ENCODE results near the gene ZEB1. TPM values are rescaled to one million over a fixed set of nuclear protein-coding genes. Genes with fewer than 3 reads are reported as not detected.

Gene ZEB1
- total RNA-seq (166 TPM), polyA plus RNA-seq (59.0 TPM)

DNA sequence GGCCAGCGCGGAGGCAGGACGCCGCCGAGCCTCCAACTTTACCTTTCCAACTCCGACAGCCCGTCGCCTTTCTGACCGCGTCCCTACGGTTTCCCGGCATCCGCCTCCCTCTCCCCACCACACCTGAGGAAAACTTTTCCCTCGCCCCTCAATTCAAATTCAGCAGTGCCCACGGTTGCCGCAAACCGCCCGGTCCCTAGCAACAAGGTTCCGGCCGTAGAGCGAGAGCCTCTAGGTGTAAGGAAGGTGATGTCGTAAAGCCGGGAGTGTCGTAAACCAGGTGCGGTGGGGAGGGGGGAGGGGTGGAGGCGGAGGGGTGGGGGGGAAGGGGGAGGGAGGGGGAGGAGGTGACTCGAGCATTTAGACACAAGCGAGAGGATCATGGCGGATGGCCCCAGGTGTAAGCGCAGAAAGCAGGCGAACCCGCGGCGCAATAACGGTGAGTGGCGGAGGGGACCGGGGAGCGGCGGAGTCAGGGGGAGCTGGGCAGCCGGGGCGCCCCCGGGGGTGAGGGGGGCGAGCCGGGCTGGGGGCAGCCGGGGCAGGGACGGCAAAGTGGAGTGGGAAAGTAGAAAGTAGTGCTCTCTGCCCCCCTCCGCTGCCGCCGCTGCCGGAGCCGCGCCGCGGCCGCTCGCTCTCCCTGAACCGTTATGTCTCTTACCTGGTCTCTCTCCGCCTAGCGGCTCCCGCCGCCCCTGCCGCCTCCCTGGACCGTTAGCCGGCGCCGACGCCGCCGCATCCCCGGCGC is at the start of gene ZEB1:
ZEB1 (plus strand) TSS at position 363 of the 748 bp plus-strand sequence; CDS start at position 382, 19 bp downstream.
- Histone ChIP-seq H3K36me3 (ENCODE audit: insufficient read depth) (no peaks in the 10 kb centered on the region), H3K4me3 (ENCODE audit: low read depth, low read length) (peak within 1 kb of the TSS; percentile 87), H3K27ac (ENCODE audit: low read depth) (peak within 1 kb of the TSS; percentile 95), H3K4me1 (ENCODE audit: insufficient read depth) (no peaks in the 10 kb centered on the region)
- DNase-seq (ENCODE audit: extremely low spot score) = peak; percentile 81
- WGBS = under 1% methylated on average over 71 of the region's 71 CpGs

GRCh38 chr10:31270954-31271353 is 48.1 kb upstream of the ZEB1 start:
- H3K36me3 ChIP-seq (ENCODE audit: insufficient read depth) = no peaks in the 10 kb centered on the region
- no peak overlapping the region for H3K4me3 ChIP-seq (ENCODE audit: low read depth, low read length)
- H3K4me1 ChIP-seq (ENCODE audit: insufficient read depth) = no peaks in the 10 kb centered on the region
- H3K27ac ChIP-seq (ENCODE audit: low read depth) = no peak overlapping the region
- DNase-seq (ENCODE audit: extremely low spot score) = no peak
- 95% methylated on average over 5 of the region's 5 CpGs for WGBS

DNA sequence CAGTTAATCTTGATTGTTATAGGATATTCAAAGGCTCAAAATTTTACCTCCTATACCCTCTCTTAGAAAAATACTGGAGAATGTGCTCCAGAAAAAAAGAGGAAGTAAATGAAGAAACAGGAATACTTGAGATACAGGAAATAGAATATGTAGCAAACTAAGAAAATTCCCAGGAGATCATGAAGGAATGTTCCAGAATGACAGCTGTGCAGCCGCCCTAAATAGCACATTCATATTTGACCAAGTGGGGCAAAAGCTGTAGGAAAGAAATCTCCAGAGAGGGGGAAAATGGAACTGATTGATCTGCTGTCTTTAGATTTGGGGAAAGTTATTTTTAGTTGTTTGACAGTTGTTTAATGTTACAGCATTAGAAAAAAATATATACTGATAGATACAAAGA is 46.2 kb upstream of the ZEB1 start:
- WGBS = 81% methylated on average over 1 of the region's 1 CpG
- no peak overlapping the region for H3K4me3 ChIP-seq (ENCODE audit: low read depth, low read length)
- DNase-seq (ENCODE audit: extremely low spot score) = no peak
- H3K36me3 ChIP-seq (ENCODE audit: insufficient read depth) = no peaks in the 10 kb centered on the region
- H3K4me1 ChIP-seq (ENCODE audit: insufficient read depth) = no peaks in the 10 kb centered on the region
- no peak overlapping the region for H3K27ac ChIP-seq (ENCODE audit: low read depth)

DNA sequence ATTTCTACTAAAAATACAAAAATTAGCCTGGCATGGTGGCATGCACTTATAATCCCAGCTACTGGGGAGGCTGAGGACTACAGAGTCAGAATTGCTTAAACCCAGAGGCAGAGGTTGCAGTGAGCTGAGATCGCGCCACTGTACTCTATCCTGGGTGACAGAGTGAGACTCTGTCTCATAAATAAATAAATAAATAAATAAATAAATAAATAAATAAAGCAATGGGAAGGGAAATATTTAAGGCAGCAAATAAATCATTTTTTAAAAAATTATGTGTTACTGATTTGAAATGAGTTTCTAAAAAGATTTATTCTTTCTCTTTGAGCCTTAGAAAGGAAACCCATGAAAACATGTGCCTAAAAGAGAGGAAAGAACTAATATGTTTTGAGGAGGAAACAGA is 45.2 kb upstream of the ZEB1 start:
- WGBS = 98% methylated on average over 2 of the region's 2 CpGs
- DNase-seq (ENCODE audit: extremely low spot score) = no peak
- H3K4me1 ChIP-seq (ENCODE audit: insufficient read depth) = no peaks in the 10 kb centered on the region
- no peak overlapping the region for H3K4me3 ChIP-seq (ENCODE audit: low read depth, low read length)
- H3K27ac ChIP-seq (ENCODE audit: low read depth) = no peak overlapping the region
- no peaks in the 10 kb centered on the region for H3K36me3 ChIP-seq (ENCODE audit: insufficient read depth)

- no peak for DNase-seq (ENCODE audit: extremely low spot score)
- no peak overlapping the region for H3K27ac ChIP-seq (ENCODE audit: low read depth)
- no peaks in the 10 kb centered on the region for H3K36me3 ChIP-seq (ENCODE audit: insufficient read depth)
- WGBS = 94% methylated on average over 2 of the region's 2 CpGs
- no peak overlapping the region for H3K4me3 ChIP-seq (ENCODE audit: low read depth, low read length)
- H3K4me1 ChIP-seq (ENCODE audit: insufficient read depth) = no peaks in the 10 kb centered on the region
Observed at GRCh38 chr10:31274310-31274709, 44.7 kb upstream of the ZEB1 start.

- WGBS = 84% methylated on average over 3 of the region's 3 CpGs
- no peak for DNase-seq (ENCODE audit: extremely low spot score)
- no peaks in the 10 kb centered on the region for H3K4me1 ChIP-seq (ENCODE audit: insufficient read depth)
Observed at GRCh38 chr10:31278279-31278941, 40.6 kb upstream of the ZEB1 start.

GRCh38 chr10:31280972-31281371 is 38.0 kb upstream of the ZEB1 start:
- H3K36me3 ChIP-seq (ENCODE audit: insufficient read depth) = no peaks in the 10 kb centered on the region
- 71% methylated on average over 1 of the region's 1 CpG for WGBS
- no peak overlapping the region for H3K27ac ChIP-seq (ENCODE audit: low read depth)
- no peaks in the 10 kb centered on the region for H3K4me1 ChIP-seq (ENCODE audit: insufficient read depth)
- DNase-seq (ENCODE audit: extremely low spot score) = no peak
- H3K4me3 ChIP-seq (ENCODE audit: low read depth, low read length) = no peak overlapping the region

More at GRCh38 chr10:31278279-31278941, 40.6 kb upstream of the ZEB1 start:
- H3K36me3 ChIP-seq (ENCODE audit: insufficient read depth) = no peaks in the 10 kb centered on the region
- no peak overlapping the region for H3K4me3 ChIP-seq (ENCODE audit: low read depth, low read length)
- no peak overlapping the region for H3K27ac ChIP-seq (ENCODE audit: low read depth)

DNA sequence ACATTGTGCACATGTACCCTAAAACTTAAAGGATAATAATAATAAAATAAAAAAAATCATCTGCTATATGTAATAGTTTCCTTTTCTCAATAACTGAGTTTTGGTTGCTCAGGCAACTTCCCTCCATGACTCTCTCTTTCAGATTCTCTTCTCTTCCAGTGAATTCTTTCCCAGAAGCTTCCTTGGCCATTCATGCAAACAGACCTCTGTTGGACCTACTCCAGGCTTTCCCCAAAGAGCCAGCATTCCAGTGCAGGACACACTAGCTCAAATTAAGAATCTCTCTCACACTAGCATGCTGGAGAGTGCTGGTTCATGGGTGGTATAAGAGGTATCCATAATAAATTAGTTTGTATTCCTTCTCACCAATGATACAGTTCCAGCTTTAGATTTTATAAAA is 31.0 kb upstream of the ZEB1 start:
- H3K4me3 ChIP-seq (ENCODE audit: low read depth, low read length) = no peak overlapping the region
- H3K4me1 ChIP-seq (ENCODE audit: insufficient read depth) = no peaks in the 10 kb centered on the region
- H3K27ac ChIP-seq (ENCODE audit: low read depth) = no peak overlapping the region
- DNase-seq (ENCODE audit: extremely low spot score) = no peak
- no peaks in the 10 kb centered on the region for H3K36me3 ChIP-seq (ENCODE audit: insufficient read depth)

GRCh38 chr10:31288962-31289361 is 30.1 kb upstream of the ZEB1 start:
- no peak for DNase-seq (ENCODE audit: extremely low spot score)
- 93% methylated on average over 1 of the region's 1 CpG for WGBS
- H3K36me3 ChIP-seq (ENCODE audit: insufficient read depth) = no peaks in the 10 kb centered on the region
- no peak overlapping the region for H3K4me3 ChIP-seq (ENCODE audit: low read depth, low read length)
- H3K27ac ChIP-seq (ENCODE audit: low read depth) = no peak overlapping the region
- no peaks in the 10 kb centered on the region for H3K4me1 ChIP-seq (ENCODE audit: insufficient read depth)

GRCh38 chr10:31290386-31290785 is 28.6 kb upstream of the ZEB1 start:
- no peaks in the 10 kb centered on the region for H3K4me1 ChIP-seq (ENCODE audit: insufficient read depth)
- no peak overlapping the region for H3K27ac ChIP-seq (ENCODE audit: low read depth)
- WGBS = 84% methylated on average over 3 of the region's 3 CpGs
- no peak for DNase-seq (ENCODE audit: extremely low spot score)
- H3K4me3 ChIP-seq (ENCODE audit: low read depth, low read length) = no peak overlapping the region
- no peaks in the 10 kb centered on the region for H3K36me3 ChIP-seq (ENCODE audit: insufficient read depth)

DNA sequence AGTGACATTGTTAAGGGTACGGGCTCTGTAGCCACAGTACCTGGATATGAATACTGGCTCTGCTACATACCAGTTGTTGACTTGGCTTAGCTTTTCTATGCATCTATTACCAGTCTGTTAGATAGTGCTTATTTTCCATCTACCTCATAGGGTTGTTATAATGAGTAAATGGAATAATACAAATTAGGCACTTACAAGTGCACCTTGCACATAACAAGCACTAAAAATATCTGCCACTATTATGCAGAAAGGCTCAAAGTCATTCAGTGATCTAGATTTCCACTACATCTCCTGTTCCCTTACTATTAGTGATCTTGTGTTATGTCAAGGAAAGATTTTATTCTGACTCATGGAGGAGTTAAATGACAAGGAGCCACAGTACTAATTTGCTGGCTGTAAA is 27.9 kb upstream of the ZEB1 start:
- H3K27ac ChIP-seq (ENCODE audit: low read depth) = no peak overlapping the region
- H3K4me1 ChIP-seq (ENCODE audit: insufficient read depth) = no peaks in the 10 kb centered on the region
- 100% methylated on average over 1 of the region's 1 CpG for WGBS
- DNase-seq (ENCODE audit: extremely low spot score) = no peak
- no peak overlapping the region for H3K4me3 ChIP-seq (ENCODE audit: low read depth, low read length)
- H3K36me3 ChIP-seq (ENCODE audit: insufficient read depth) = no peaks in the 10 kb centered on the region

DNA sequence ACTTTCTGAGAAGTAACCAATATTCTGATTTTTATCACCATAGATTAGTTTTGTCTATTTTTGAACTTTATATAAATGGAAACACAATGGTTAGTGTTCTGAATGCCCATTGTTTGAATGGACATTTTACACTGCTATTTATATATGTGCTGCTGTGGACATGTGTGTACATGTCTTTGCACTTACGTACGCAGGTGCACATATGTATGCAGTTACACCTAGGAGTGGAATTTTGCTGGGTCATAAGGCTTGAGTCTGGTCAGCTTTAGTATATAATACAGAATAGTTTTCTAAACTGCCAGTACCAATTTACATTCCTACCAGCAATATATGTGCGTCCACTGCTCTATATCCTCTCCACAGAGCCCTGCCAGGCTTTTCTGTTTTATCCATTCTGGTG is 24.5 kb upstream of the ZEB1 start:
- H3K4me1 ChIP-seq (ENCODE audit: insufficient read depth) = no peaks in the 10 kb centered on the region
- no peak for DNase-seq (ENCODE audit: extremely low spot score)
- H3K4me3 ChIP-seq (ENCODE audit: low read depth, low read length) = no peak overlapping the region
- no peak overlapping the region for H3K27ac ChIP-seq (ENCODE audit: low read depth)
- WGBS = 92% methylated on average over 3 of the region's 3 CpGs
- H3K36me3 ChIP-seq (ENCODE audit: insufficient read depth) = no peaks in the 10 kb centered on the region

DNA sequence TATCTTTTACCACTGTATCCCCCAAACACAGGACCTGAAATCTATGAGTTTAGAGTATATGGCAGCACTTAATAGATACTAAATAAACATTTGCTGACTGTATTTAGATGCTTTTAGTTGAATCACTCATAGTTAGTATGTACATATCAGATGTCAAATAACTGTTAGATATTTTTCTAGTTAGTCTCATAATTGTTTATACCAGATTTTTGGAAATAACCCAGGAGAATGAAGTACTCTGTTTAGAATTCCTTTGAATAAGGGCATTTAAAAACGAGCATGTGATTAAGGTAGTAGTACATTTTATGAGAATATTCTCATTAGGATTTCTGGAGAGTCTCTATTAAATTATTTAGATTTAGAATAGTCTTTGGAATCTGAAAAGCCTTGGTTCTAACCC is 22.3 kb upstream of the ZEB1 start:
- Histone ChIP-seq H3K4me1 (ENCODE audit: insufficient read depth) (no peaks in the 10 kb centered on the region), H3K4me3 (ENCODE audit: low read depth, low read length) (no peak overlapping the region), H3K36me3 (ENCODE audit: insufficient read depth) (no peaks in the 10 kb centered on the region), H3K27ac (ENCODE audit: low read depth) (no peak overlapping the region)
- DNase-seq (ENCODE audit: extremely low spot score) = no peak
- WGBS = 68% methylated on average over 1 of the region's 1 CpG

GRCh38 chr10:31299119-31299518 is 19.9 kb upstream of the ZEB1 start:
- WGBS = 53% methylated on average over 1 of the region's 1 CpG
- Histone ChIP-seq H3K36me3 (ENCODE audit: insufficient read depth) (no peaks in the 10 kb centered on the region), H3K4me1 (ENCODE audit: insufficient read depth) (no peaks in the 10 kb centered on the region), H3K27ac (ENCODE audit: low read depth) (no peak overlapping the region), H3K4me3 (ENCODE audit: low read depth, low read length) (no peak overlapping the region)
- DNase-seq (ENCODE audit: extremely low spot score) = no peak
